Measurements from ENCODE around the gene COMP.

Gene COMP

GRCh38 chr19:18745931-18746330, 45.2 kb downstream of the COMP start:
- Histone ChIP-seq H3K27me3 (ENCODE audit: control insufficient read depth, insufficient read depth, low read length) (no peaks in the 10 kb centered on the region), H3K27ac (ENCODE audit: low read length) (no peak overlapping the region), H3K4me1 (ENCODE audit: control insufficient read depth, insufficient read depth, low read length) (peaks cover 3% of the 10 kb centered on the region), H3K36me3 (ENCODE audit: control insufficient read depth, insufficient read depth, low read length) (no peaks in the 10 kb centered on the region; the same call in 1 of the 2 replicates), H3K4me3 (ENCODE audit: low read length) (no peak overlapping the region), H3K9me3 (ENCODE audit: control insufficient read depth, insufficient read depth, low read length) (no peaks in the 10 kb centered on the region)
- DNase-seq (ENCODE audit: low read depth, low spot score): no peak
- WGBS (ENCODE audit: insufficient coverage, insufficient read length): no CpG with 5 or more reads among the region's 5 CpGs

GRCh38 chr19:18745012-18745735, 45.9 kb downstream of the COMP start:
- H3K9me3 ChIP-seq (ENCODE audit: control insufficient read depth, insufficient read depth, low read length): no peaks in the 10 kb centered on the region
- no peaks in the 10 kb centered on the region; the same call in 1 of the 2 replicates for H3K36me3 ChIP-seq (ENCODE audit: control insufficient read depth, insufficient read depth, low read length)
- no peak overlapping the region for H3K4me3 ChIP-seq (ENCODE audit: low read length)
- DNase-seq (ENCODE audit: low read depth, low spot score): no peak
- peaks cover 3% of the 10 kb centered on the region for H3K4me1 ChIP-seq (ENCODE audit: control insufficient read depth, insufficient read depth, low read length)
- WGBS (ENCODE audit: insufficient coverage, insufficient read length): no CpG with 5 or more reads among the region's 26 CpGs
- H3K27ac ChIP-seq (ENCODE audit: low read length): no peak overlapping the region
- H3K27me3 ChIP-seq (ENCODE audit: control insufficient read depth, insufficient read depth, low read length): no peaks in the 10 kb centered on the region

GRCh38 chr19:18743784-18744418, 47.2 kb downstream of the COMP start:
- WGBS (ENCODE audit: insufficient coverage, insufficient read length): no CpG with 5 or more reads among the region's 36 CpGs
- Histone ChIP-seq H3K36me3 (ENCODE audit: control insufficient read depth, insufficient read depth, low read length) (no peaks in the 10 kb centered on the region; the same call in 1 of the 2 replicates), H3K4me3 (ENCODE audit: low read length) (no peak overlapping the region), H3K4me1 (ENCODE audit: control insufficient read depth, insufficient read depth, low read length) (peaks cover 3% of the 10 kb centered on the region), H3K9me3 (ENCODE audit: control insufficient read depth, insufficient read depth, low read length) (no peaks in the 10 kb centered on the region), H3K27me3 (ENCODE audit: control insufficient read depth, insufficient read depth, low read length) (no peaks in the 10 kb centered on the region), H3K27ac (ENCODE audit: low read length) (no peak overlapping the region)
- DNase-seq (ENCODE audit: low read depth, low spot score): no peak

- Histone ChIP-seq H3K9me3 (ENCODE audit: control insufficient read depth, insufficient read depth, low read length) (no peaks in the 10 kb centered on the region), H3K4me1 (ENCODE audit: control insufficient read depth, insufficient read depth, low read length) (peaks cover 3% of the 10 kb centered on the region), H3K36me3 (ENCODE audit: control insufficient read depth, insufficient read depth, low read length) (no peaks in the 10 kb centered on the region; the same call in 1 of the 2 replicates), H3K4me3 (ENCODE audit: low read length) (no peak overlapping the region), H3K27me3 (ENCODE audit: control insufficient read depth, insufficient read depth, low read length) (no peaks in the 10 kb centered on the region), H3K27ac (ENCODE audit: low read length) (no peak overlapping the region)
- DNase-seq (ENCODE audit: low read depth, low spot score): no peak
- WGBS (ENCODE audit: insufficient coverage, insufficient read length): no CpG with 5 or more reads among the region's 38 CpGs
These were observed 48.0 kb downstream of the COMP start for GRCh38 chr19:18742838-18743783.

- no peaks in the 10 kb centered on the region; the same call in 1 of the 2 replicates for H3K36me3 ChIP-seq (ENCODE audit: control insufficient read depth, insufficient read depth, low read length)
- H3K27me3 ChIP-seq (ENCODE audit: control insufficient read depth, insufficient read depth, low read length): no peaks in the 10 kb centered on the region
- no peak for DNase-seq (ENCODE audit: low read depth, low spot score)
- no peaks in the 10 kb centered on the region for H3K9me3 ChIP-seq (ENCODE audit: control insufficient read depth, insufficient read depth, low read length)
- no CpG with 5 or more reads among the region's 14 CpGs for WGBS (ENCODE audit: insufficient coverage, insufficient read length)
- H3K4me1 ChIP-seq (ENCODE audit: control insufficient read depth, insufficient read depth, low read length): peaks cover 3% of the 10 kb centered on the region
- H3K4me3 ChIP-seq (ENCODE audit: low read length): no peak overlapping the region
- H3K27ac ChIP-seq (ENCODE audit: low read length): no peak overlapping the region
These were observed 48.8 kb downstream of the COMP start for GRCh38 chr19:18742324-18742723.

- Histone ChIP-seq H3K36me3 (ENCODE audit: control insufficient read depth, insufficient read depth, low read length) (no peaks in the 10 kb centered on the region; the same call in 1 of the 2 replicates), H3K4me3 (ENCODE audit: low read length) (no peak overlapping the region), H3K9me3 (ENCODE audit: control insufficient read depth, insufficient read depth, low read length) (no peaks in the 10 kb centered on the region), H3K27ac (ENCODE audit: low read length) (no peak overlapping the region), H3K4me1 (ENCODE audit: control insufficient read depth, insufficient read depth, low read length) (no peaks in the 10 kb centered on the region; the same call in 1 of the 2 replicates), H3K27me3 (ENCODE audit: control insufficient read depth, insufficient read depth, low read length) (no peaks in the 10 kb centered on the region)
- no peak for DNase-seq (ENCODE audit: low read depth, low spot score)
- no CpG with 5 or more reads among the region's 27 CpGs for WGBS (ENCODE audit: insufficient coverage, insufficient read length)
These were observed 49.7 kb downstream of the COMP start for GRCh38 chr19:18741124-18742121.

GRCh38 chr19:18738961-18739690, 52.0 kb downstream of the COMP start:
- WGBS (ENCODE audit: insufficient coverage, insufficient read length): no CpG with 5 or more reads among the region's 20 CpGs
- no peak for DNase-seq (ENCODE audit: low read depth, low spot score)
- Histone ChIP-seq H3K36me3 (ENCODE audit: control insufficient read depth, insufficient read depth, low read length) (no peaks in the 10 kb centered on the region; the same call in 1 of the 2 replicates), H3K27me3 (ENCODE audit: control insufficient read depth, insufficient read depth, low read length) (no peaks in the 10 kb centered on the region), H3K4me3 (ENCODE audit: low read length) (no peak overlapping the region), H3K27ac (ENCODE audit: low read length) (no peak overlapping the region), H3K4me1 (ENCODE audit: control insufficient read depth, insufficient read depth, low read length) (no peaks in the 10 kb centered on the region; the same call in 1 of the 2 replicates), H3K9me3 (ENCODE audit: control insufficient read depth, insufficient read depth, low read length) (no peaks in the 10 kb centered on the region)

GRCh38 chr19:18737954-18738351, 53.2 kb downstream of the COMP start:
- Histone ChIP-seq H3K27ac (ENCODE audit: low read length) (no peak overlapping the region), H3K27me3 (ENCODE audit: control insufficient read depth, insufficient read depth, low read length) (no peaks in the 10 kb centered on the region), H3K36me3 (ENCODE audit: control insufficient read depth, insufficient read depth, low read length) (no peaks in the 10 kb centered on the region; the same call in 1 of the 2 replicates), H3K4me1 (ENCODE audit: control insufficient read depth, insufficient read depth, low read length) (no peaks in the 10 kb centered on the region; the same call in 1 of the 2 replicates), H3K9me3 (ENCODE audit: control insufficient read depth, insufficient read depth, low read length) (no peaks in the 10 kb centered on the region), H3K4me3 (ENCODE audit: low read length) (no peak overlapping the region)
- no CpG with 5 or more reads among the region's 1 CpG for WGBS (ENCODE audit: insufficient coverage, insufficient read length)
- no peak for DNase-seq (ENCODE audit: low read depth, low spot score)

GRCh38 chr19:18737337-18737953, 53.7 kb downstream of the COMP start:
- Histone ChIP-seq H3K4me1 (ENCODE audit: control insufficient read depth, insufficient read depth, low read length) (no peaks in the 10 kb centered on the region; the same call in 1 of the 2 replicates), H3K36me3 (ENCODE audit: control insufficient read depth, insufficient read depth, low read length) (no peaks in the 10 kb centered on the region), H3K27ac (ENCODE audit: low read length) (no peak overlapping the region), H3K9me3 (ENCODE audit: control insufficient read depth, insufficient read depth, low read length) (no peaks in the 10 kb centered on the region), H3K4me3 (ENCODE audit: low read length) (no peak overlapping the region), H3K27me3 (ENCODE audit: control insufficient read depth, insufficient read depth, low read length) (no peaks in the 10 kb centered on the region)
- WGBS (ENCODE audit: insufficient coverage, insufficient read length): no CpG with 5 or more reads among the region's 10 CpGs
- no peak for DNase-seq (ENCODE audit: low read depth, low spot score)
